TTC549 (cell line): Measurements from ENCODE around the gene IRF7.

Experiments
- FAIRE-seq: peaks from 2 replicates; lab custom pipeline; 2012; peaks lifted over from hg19 to GRCh38; lab: Jason Lieb, UNC

IRF7 gene

DNA sequence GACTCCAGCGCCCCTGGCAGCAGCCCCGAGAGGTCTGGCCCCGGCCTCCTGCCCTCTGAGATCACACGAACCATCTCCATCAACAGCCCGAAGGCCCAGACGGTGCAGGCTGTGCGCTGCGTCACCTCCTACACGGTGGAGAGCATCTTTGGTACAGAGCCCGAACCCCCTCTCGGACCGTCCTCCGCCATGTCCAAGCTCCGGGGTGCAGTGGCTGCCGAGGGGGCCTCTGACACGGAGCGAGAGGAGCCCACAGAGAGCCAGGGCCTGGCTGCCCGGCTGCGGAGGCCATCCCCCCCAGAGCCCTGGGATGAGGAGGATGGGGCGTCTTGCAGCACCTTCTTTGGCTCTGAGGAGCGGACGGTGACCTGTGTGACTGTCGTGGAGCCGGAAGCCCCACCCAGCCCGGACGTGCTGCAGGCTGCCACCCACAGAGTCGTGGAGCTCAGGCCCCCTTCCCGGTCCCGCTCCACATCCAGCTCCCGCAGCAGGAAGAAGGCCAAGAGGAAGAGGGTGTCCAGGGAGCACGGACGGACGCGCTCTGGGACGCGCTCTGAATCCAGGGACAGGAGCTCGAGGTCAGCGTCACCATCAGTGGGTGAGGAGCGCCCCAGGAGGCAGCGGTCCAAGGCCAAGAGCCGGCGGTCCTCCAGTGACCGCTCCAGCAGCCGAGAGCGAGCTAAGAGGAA is 7.6 kb downstream of the IRF7 start:
- no peak for FAIRE-seq

DNA sequence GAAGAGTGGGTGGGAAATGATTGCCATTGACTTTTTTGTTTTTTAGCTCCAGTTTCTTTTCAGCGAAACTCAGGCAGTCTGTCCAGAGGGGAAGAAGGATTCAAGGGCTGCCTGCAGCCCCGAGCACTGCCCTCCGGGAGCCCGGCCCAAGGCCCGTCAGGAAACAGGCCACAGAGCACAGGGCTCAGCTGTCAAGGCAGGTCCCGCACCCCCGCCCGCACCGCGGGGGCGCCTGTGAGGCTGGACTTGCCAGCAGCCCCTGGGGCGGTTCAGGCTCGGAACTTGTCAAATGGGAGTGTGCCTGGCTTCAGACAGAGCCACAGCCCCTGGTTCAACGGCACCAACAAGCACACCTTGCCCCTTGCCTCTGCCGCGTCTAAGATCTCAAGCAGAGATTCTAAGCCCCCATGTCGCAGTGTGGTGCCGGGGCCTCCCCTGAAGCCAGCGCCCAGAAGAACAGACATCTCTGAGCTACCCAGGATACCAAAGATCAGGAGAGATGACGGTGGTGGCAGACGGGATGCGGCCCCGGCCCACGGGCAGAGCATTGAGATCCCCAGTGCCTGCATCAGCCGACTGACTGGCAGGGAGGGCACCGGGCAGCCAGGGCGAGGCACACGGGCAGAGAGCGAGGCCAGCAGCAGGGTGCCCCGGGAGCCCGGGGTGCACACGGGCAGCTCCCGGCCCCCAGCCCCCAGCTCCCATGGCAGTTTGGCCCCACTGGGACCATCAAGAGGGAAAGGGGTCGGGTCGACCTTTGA is 8.6 kb downstream of the IRF7 start:
- FAIRE-seq = no peak

DNA sequence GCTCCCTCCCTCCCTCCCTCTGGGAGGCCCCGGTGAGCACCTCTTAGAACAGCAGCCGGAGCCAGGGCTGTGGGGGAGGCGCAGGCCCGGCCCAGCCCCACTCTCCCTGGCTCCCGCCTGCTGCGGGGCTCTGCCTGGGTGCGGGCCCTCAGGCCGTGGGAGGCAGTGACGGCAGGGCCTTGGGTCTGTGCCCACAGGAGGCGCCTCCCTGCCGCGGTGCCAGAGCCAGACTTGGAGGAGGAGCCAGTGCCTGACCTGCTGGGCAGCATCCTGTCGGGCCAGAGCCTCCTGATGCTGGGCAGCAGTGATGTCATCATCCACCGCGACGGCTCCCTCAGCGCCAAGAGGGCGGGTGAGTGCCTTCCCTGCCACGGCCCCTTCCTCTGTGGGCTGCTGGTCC is 9.5 kb downstream of the IRF7 start:
- FAIRE-seq = no peak

DNA sequence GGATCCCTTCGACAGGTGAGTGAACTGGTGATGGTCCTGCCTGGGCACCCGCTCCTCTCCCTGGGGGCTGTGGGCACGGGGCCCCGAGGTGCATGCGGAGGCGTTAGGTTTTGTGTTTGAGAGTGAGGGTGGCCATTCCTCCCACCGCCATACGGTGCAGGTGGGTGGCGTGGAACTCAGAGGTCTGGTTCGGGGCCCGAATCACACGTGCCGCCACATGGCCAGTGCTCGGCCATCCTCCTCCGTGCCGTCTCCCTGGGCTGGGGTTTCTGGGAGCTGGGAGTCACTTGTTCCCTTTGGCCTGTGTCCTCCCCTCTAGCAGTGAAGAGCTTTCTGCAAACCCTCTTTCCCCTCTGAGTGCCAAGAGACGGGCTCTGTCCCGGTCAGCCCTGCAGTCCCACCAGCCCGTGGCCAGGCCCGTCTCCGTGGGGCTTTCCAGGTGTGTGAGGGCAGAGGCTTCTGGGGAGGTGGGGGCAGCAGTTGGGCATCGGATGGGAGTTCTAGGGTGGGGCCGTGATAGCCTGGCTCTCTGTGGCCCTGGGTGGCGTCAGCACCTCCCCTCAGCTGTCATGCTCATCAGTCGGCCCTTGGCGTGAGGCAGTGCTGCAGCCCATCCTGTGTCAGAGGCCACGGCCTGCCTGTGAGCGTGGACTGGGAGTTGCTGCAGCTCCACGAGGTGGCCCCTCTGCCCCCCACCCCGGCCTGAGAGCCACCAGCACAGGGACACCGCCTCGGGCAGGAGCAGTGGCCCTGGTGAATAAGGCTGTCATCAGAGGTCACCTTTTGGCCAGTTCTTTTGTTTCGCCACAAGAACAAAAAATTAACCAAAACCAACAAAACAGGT is 10.2 kb downstream of the IRF7 start:
- FAIRE-seq = no peak

DNA sequence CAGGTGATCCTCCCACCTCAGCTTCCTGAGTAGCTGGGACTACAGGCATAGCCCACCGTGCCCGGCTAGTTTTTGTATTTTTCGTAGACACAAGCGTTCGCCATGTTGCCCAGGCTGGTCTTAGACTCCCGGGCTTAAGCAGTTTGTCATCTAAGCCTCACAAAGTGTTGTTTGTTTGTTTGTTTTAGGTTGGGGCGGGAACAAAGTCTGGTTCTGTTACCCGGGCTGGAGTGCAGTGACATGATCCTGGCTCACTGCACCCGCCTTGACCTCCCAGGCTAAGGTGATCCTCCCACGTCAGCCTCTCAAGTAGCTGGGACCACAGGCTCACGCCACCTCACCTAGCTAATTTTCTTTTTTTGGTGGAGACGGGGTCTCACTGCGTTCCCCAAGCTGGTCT is 12.6 kb downstream of the IRF7 start:
- no peak for FAIRE-seq

DNA sequence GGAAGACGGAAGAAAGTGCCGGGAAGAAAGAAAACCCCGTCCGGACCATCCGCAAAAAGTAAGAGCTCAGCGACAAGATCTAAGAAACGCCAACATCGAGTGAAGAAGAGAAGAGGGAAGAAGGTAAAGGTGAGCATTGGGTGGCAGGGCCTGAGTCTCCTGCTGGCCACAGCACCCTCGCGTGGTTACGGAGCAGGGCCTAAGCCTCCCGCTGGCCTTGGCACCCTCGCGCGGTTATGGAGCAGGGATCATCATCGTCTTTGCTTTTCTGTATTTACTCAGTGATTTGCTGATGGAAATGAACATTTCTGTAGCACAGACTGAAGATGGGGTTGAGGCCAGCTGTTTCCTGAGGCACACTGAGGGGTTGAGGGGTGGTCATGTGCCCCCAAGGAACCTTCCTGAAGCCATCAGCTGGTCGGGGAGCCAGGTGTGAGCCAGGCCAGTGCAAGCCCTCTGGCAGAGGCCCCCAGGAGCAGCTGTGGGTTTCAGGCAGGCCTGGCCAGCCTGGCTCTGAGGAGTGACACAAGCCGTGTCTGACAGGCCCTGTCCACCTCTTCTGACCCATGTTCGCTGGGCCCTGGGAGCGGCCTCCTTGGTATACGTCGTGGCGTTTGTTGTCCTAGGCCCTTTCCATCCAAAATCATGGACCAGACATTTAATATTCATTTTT is 14.0 kb downstream of the IRF7 start:
- FAIRE-seq = no peak

DNA sequence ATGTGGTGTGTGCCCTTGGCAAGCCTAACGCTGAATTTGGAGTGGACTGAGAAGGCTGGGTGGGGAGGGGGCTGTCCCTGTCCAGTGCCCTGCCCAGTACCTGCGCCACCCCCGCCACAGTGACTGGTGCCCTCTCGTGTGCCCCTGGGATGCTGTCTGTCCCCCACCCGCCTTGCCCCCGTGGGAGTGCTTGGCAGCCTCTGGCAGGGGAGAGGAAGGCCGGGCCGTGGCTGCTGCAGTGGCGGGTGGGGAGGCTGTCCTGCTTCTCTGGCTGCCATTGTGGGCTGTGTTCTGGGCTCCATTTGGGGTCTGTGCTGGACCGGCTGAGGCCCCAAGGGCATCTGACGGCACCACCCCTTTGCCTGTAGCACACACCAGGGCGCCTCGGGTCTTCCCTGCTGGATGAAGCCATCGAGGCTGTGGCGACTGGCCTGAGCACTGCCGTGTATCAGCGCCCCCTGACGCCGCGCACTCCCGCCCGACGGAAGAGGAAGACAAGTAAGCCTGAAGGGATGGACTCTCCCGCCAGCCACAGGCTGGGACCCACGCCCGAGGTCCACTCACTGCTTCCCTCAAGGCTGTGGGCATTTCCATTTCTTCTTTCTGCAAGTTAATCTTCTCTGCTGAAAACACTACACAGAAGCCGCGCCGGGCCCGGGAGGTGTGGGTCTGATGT is 17.6 kb downstream of the IRF7 start:
- no peak for FAIRE-seq

DNA sequence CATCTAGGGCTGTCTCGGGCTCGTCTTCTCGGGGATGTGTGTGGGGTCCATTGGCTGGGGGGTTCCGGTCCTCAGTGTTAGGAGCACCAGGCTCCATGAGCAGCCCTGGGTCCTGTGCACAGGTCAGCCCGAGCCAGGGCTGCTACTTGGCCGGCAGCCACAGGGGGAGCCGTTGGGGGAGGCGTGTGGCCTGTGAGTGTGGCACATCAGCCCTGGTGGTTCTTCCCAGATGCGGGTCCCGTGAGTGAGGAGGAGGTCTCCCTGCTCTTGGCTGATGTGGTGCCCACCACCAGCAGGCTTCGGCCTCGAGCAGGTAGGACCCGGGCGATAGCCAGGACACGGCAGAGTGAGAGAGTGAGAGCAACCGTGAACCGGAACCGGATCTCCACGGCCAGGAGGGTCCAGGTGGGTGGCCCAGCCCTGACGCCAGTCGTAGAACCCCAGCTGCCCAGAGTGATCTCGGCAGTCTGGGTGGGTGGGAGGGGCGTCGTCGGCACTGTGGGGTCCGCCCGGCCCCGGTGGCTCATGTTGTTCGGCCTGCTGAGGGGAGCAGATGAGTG is 18.5 kb downstream of the IRF7 start:
- no peak for FAIRE-seq

DNA sequence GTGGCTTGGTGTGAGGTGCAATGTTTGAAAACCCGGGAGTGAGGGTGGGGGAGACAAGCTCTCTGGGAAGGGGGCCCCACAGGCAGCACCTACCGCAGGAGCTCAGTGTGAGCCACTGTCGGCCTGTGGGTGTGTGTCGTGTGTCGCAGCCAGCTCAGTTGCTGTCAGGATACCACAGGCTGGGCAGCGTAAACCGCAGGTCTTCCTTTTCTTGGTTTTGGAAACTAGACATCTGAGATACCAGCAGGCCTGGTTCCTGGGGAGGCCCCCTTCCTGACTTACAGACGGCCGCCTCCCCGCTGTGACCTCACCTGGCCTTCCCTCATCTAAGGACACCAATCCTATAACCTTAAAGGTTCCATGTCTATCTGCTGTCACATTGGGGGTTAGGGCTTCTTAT is 19.4 kb downstream of the IRF7 start:
- no peak for FAIRE-seq

DNA sequence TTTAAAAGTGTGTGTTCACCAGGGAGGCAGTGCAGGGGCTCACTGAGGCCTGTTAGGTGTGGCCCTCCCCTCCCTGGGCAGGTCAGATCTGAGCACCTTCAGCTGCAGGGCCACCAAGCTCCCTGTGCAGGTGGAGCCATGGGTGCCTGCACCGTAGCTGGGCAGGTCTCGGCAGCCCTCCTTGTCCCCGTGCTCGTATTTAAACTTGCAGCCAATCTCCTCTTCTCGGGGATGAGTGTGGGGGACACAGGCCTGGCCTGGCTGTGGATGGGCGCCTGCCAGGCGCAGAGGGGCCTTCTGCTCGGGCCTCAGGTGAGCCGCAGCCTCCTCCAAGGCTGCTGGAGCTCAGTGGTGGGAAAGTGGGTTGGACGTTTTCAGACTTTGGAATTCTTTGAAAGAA is 20.4 kb downstream of the IRF7 start:
- no peak for FAIRE-seq

DNA sequence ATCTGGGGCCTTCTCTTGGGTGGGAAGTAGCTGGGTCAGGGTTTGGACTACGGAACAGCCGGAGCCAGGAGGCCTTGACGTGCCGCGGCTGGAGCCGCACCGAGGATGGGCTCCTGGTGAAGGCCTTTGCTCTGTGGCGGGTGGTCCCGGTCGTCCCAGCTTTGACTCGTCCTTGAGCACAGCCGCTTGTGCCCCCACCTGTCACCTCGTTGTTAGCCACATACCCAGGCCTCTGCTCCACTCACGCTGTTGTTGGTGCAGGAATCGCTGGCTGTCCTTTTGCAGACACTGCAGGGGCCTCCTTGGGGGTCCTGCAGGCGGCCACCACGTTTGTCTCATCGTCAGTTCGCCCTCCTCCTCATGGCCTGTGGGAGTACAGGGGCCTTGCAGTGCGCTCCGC is 22.4 kb downstream of the IRF7 start:
- FAIRE-seq = no peak

DNA sequence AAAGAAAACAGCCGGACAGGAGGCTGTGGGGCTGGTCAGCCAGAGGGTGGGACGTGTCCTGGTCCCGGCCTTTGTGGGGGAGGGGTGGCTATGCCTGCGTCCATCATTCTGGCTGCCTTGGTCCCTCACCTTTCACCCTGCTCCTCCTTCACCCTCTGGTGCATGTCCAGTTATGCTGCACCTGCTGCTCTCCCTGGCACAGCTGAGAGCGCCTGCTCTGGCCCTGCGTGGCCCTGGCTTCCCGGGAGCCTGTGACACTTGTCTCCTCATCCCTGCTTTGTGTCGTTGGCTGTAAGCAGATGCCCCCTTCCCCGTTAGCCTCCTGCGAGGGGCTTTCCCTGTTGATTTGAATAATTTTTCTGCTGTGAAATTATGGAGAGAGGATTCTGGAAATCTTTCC is 22.8 kb downstream of the IRF7 start:
- no peak for FAIRE-seq

DNA sequence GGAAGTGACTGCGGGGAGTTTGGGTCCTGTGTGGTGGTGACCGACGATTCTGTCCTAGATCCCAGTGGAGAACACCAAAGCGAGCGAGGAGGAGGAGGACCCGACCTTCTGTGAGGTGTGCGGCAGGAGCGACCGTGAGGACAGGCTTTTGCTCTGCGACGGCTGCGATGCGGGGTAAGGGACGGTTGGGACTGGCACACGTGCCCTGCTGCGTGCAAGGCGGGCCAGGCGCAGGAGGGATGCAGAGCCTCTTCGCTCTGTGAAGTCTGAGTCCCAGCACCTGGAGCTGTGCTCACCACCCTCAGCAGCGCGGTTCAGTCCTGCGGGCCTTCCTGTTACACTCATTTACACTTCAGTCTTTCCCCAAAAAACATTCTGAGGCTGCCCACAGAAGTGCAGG is 23.2 kb downstream of the IRF7 start:
- FAIRE-seq = no peak

DNA sequence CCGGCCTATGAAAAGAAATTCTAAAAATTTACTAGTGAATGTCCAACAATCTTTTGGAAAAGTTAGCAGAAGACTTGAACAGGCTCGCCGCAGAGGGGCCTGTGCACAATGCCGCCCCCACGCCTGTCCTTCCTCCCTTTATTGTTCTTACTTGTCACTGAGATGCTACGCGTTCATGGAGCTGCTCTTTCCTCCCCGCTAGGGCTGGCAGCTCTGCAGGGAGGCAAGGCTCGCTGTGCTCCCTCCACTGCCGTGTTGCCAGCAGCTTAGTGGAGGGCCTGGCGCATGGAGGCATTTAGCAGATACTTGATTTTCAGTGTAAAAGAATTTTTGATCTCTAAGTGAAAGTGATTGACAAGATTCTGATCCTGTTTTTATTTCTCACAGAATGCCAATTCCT is 24.8 kb downstream of the IRF7 start:
- FAIRE-seq = no peak

DNA sequence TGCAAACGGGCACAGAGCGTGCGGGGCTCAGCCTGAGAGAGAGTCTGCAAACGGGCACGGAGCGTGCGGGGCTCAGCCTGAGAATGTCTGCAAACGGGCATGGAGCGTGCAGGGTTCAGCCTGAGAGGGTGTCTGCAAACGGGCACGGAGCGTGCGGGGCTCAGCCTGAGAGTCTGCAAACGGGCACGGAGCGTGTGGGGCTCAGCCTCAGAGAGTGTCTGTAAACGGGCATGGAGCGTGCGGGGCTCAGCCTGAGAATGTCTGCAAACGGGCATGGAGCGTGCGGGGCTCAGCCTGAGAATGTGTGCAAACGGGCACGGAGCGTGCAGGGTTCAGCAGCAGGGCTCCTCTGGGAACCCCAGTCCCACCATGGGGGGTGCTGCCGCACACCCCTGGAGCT is 26.0 kb downstream of the IRF7 start:
- FAIRE-seq = no peak

DNA sequence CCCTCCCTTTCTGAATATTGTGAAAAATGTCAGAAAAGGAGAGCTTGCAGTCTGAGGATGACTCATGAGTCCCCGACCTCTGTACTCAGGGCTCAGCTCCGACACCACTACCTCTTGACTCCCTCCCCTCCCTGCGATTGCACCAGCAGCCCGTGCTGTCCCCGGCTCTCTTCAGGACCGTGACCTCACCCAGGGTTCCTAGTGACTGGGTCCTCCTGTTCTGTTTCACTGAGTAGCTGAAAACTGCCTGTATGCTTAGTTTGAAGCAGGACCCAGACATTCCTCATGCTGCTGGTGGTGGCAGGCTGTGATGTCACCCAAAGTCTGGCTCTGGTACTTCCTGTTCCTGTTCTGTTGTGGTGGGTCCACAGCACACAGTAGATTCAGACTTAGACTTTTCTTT is 27.8 kb downstream of the IRF7 start:
- no peak for FAIRE-seq

DNA sequence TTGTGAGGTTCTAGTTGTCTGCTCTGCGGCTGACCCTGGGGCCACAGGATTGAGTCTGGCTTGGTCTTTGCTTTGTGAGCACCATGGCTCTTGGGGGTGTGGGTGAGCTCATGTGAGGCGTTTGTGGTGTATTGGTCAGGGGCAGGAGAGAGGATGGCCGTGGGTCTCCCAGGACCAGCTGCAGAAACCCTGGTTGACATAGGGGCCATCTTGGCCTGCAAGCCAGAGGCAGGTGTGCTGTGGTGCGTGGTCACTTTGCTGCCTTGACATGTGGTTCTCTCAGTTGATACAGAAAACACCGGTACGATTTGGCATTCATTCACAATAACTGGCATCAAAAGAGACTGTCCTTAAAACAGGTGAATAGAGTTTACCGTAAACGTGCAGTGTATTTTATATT is 28.2 kb downstream of the IRF7 start:
- no peak for FAIRE-seq

DNA sequence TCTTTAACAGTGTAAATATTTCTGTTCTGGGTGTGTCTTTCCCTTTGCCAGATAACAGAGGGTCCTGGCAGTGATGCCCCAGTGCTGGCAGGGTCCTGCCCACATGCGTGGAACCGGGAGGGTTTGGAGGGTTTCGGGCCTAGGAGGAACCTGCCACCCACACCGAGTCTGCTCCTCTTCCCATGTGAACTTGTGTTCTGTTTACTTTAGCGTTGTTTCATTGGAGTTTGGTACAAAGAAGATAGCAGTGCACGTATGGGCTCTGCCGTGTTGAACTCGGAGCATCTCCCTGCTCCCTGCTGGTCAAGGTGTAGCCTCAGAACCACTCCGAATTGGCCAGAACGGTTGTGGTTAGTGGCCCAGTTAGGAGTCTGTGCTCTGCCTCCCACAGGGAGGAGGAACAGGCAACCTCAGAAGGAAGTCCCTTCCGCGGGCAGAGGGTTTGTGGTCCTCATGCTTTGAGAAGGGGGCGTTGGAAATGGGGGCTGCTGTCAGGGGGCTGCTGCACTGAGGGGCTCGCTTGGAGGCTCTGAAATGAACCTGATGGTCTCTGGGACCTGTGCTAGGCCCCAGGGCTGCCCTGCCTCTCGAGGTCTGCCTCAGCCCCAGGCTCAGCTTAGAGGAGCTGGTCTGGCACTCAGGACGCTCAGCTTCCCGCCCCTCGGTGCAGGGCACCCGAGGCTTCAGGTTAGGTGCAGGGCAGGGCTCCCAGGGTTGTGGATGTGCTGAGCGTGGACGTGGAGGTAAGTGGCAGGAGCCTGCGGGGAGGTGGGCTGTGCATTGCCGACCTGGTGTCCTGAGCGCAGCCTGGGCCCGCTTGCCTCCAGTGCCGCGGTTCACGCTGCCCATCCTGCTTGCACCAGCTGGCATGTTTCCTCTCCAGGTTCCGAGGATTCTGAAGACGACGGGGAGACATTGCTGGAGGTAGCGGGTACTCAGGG is 29.1 kb downstream of the IRF7 start:
- no peak for FAIRE-seq

DNA sequence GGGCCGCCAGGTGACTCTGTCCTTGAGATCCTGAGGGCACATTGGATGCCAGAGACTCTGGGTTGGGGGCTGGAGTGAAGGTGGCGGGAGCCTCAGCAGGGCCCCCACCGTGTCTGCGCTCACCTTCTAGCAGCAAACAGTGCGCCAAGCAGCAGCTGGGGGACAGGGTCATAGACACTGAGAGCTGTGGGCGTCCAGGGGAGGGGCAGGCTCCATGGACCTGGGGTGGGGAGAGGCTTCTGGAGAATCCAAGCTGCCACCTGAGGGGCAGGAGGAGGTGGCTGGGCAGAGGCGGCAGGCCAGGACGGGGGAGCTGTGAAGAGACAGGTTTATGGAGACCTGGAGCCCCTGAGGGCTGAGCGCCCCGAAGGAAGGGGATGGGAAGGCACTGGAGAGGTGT is 31.5 kb downstream of the IRF7 start:
- no peak for FAIRE-seq

DNA sequence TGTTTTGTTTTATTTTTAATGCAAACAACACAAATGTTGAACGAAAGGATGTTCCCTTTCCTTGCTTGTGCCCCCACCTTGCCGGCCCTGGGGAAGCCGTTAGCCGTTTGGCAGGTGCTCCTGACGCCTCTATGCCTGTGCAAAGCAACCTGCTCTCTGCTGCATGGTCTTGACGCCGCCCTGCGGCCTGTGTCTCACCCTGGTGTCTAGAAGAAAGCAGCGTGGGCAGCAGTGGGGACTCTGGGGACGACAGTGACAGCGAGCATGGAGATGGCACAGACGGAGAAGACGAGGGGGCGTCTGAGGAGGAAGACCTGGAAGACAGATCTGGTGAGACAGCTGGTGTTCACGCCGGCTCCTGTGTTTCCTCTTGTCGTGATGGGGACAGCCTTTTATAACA is 34.0 kb downstream of the IRF7 start:
- no peak for FAIRE-seq

DNA sequence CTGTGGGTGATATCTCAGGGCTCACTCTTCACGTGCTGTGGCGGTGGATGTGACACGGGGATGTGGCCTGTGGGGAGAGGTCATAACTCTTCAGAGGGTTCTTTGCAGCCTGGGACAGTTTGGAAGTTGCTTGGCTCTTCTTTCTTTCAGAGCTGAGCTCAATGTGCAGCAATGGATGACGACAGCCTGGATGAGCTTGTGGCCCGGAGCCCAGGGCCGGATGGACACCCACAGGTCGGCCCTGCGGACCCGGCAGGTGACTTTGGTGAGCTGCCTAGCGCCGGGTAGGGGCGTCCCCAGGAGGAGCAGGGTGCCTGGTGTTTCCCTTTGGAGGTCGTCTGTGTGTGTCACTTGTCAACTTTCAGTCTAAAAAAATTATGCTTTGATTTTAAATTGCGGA is 34.4 kb downstream of the IRF7 start:
- no peak for FAIRE-seq
